ENCODE measurements around the gene MACROD2.

MACROD2 gene

GRCh38 chr20:15917283-15917682, 1922.0 kb downstream of the MACROD2 start:
- no peak for DNase-seq (ENCODE audit: low read depth in 1 of 2, low spot score in 1 of 2)
- no peak for TF ChIP-seq JUND (IDR thresholded peaks at IDR 0.05; ENCODE audit: low read depth)
- in situ Hi-C loops (cut with HindIII; ENCODE audit: low pct_unique_long_range_greater_than_20kb, low sequenced_read_pairs) = no loop called here

GRCh38 chr20:15918631-15919030, 1923.3 kb downstream of the MACROD2 start:
- in situ Hi-C loops (cut with HindIII; ENCODE audit: low pct_unique_long_range_greater_than_20kb, low sequenced_read_pairs) = no loop called here
- DNase-seq (ENCODE audit: low read depth in 1 of 2, low spot score in 1 of 2) = no peak
- TF ChIP-seq JUND (IDR thresholded peaks at IDR 0.05; ENCODE audit: low read depth) = no peak

- no peak for DNase-seq (ENCODE audit: low read depth in 1 of 2, low spot score in 1 of 2)
- TF ChIP-seq JUND (IDR thresholded peaks at IDR 0.05; ENCODE audit: low read depth) = no peak
These were observed 1923.8 kb downstream of the MACROD2 start for GRCh38 chr20:15919118-15919517.

GRCh38 chr20:15921930-15922329, 1926.6 kb downstream of the MACROD2 start:
- no peak for TF ChIP-seq JUND (IDR thresholded peaks at IDR 0.05; ENCODE audit: low read depth)
- in situ Hi-C loops (cut with HindIII; ENCODE audit: low pct_unique_long_range_greater_than_20kb, low sequenced_read_pairs) = no loop called here
- DNase-seq (ENCODE audit: low read depth in 1 of 2, low spot score in 1 of 2) = no peak

More at GRCh38 chr20:15919118-15919517, 1923.8 kb downstream of the MACROD2 start:
- in situ Hi-C loops (cut with HindIII; ENCODE audit: low pct_unique_long_range_greater_than_20kb, low sequenced_read_pairs) = no loop called here

GRCh38 chr20:15922556-15922955, 1927.2 kb downstream of the MACROD2 start:
- no peak for TF ChIP-seq JUND (IDR thresholded peaks at IDR 0.05; ENCODE audit: low read depth)
- DNase-seq (ENCODE audit: low read depth in 1 of 2, low spot score in 1 of 2) = no peak
- in situ Hi-C loops (cut with HindIII; ENCODE audit: low pct_unique_long_range_greater_than_20kb, low sequenced_read_pairs) = no loop called here

- TF ChIP-seq JUND (IDR thresholded peaks at IDR 0.05; ENCODE audit: low read depth) = no peak
- in situ Hi-C loops (cut with HindIII; ENCODE audit: low pct_unique_long_range_greater_than_20kb, low sequenced_read_pairs) = no loop called here
- DNase-seq (ENCODE audit: low read depth in 1 of 2, low spot score in 1 of 2) = no peak
These were observed 1927.9 kb downstream of the MACROD2 start for GRCh38 chr20:15923030-15923776.

GRCh38 chr20:15924556-15924955, 1929.2 kb downstream of the MACROD2 start:
- TF ChIP-seq JUND (IDR thresholded peaks at IDR 0.05; ENCODE audit: low read depth) = no peak
- in situ Hi-C loops (cut with HindIII; ENCODE audit: low pct_unique_long_range_greater_than_20kb, low sequenced_read_pairs) = no loop called here

GRCh38 chr20:15925376-15925775, 1930.1 kb downstream of the MACROD2 start:
- in situ Hi-C loops (cut with HindIII; ENCODE audit: low pct_unique_long_range_greater_than_20kb, low sequenced_read_pairs) = no loop called here

More at GRCh38 chr20:15924556-15924955, 1929.2 kb downstream of the MACROD2 start:
- no peak for DNase-seq (ENCODE audit: low read depth in 1 of 2, low spot score in 1 of 2)

GRCh38 chr20:15927893-15928650, 1932.8 kb downstream of the MACROD2 start:
- no peak for TF ChIP-seq JUND (IDR thresholded peaks at IDR 0.05; ENCODE audit: low read depth)
- in situ Hi-C loops (cut with HindIII; ENCODE audit: low pct_unique_long_range_greater_than_20kb, low sequenced_read_pairs) = no loop called here
- no peak for DNase-seq (ENCODE audit: low read depth in 1 of 2, low spot score in 1 of 2)

More at GRCh38 chr20:15925376-15925775, 1930.1 kb downstream of the MACROD2 start:
- no peak for TF ChIP-seq JUND (IDR thresholded peaks at IDR 0.05; ENCODE audit: low read depth)
- DNase-seq (ENCODE audit: low read depth in 1 of 2, low spot score in 1 of 2) = no peak

- TF ChIP-seq JUND (IDR thresholded peaks at IDR 0.05; ENCODE audit: low read depth) = no peak
- in situ Hi-C loops (cut with HindIII; ENCODE audit: low pct_unique_long_range_greater_than_20kb, low sequenced_read_pairs) = no loop called here
- DNase-seq (ENCODE audit: low read depth in 1 of 2, low spot score in 1 of 2) = no peak
These were observed 1933.6 kb downstream of the MACROD2 start for GRCh38 chr20:15928946-15929345.

GRCh38 chr20:15930311-15931305, 1935.3 kb downstream of the MACROD2 start:
- peak; percentile 14 to 65 for DNase-seq (ENCODE audit: low read depth in 1 of 2, low spot score in 1 of 2)
- in situ Hi-C loops (cut with HindIII; ENCODE audit: low pct_unique_long_range_greater_than_20kb, low sequenced_read_pairs) = no loop called here
- TF ChIP-seq JUND (IDR thresholded peaks at IDR 0.05; ENCODE audit: low read depth) = no peak

- no peak for TF ChIP-seq JUND (IDR thresholded peaks at IDR 0.05; ENCODE audit: low read depth)
- in situ Hi-C loops (cut with HindIII; ENCODE audit: low pct_unique_long_range_greater_than_20kb, low sequenced_read_pairs) = no loop called here
- no peak for DNase-seq (ENCODE audit: low read depth in 1 of 2, low spot score in 1 of 2)
These were observed 1936.6 kb downstream of the MACROD2 start for GRCh38 chr20:15931897-15932296.

Measured in T47D (cell line).